ENCODE data around the gene TEAD4. TPM values are rescaled to one million over a fixed set of nuclear protein-coding genes. Genes with fewer than 3 reads are reported as not detected.
A peak's percentile ranks its signal among the peaks of the same experiment; 100 is the strongest.

Gene TEAD4
- polyA plus RNA-seq (ENCODE audit: insufficient read length in 4 of 4): 10 to 100 TPM; 16.9 to 23.7 (median 18.7) TPM

DNA sequence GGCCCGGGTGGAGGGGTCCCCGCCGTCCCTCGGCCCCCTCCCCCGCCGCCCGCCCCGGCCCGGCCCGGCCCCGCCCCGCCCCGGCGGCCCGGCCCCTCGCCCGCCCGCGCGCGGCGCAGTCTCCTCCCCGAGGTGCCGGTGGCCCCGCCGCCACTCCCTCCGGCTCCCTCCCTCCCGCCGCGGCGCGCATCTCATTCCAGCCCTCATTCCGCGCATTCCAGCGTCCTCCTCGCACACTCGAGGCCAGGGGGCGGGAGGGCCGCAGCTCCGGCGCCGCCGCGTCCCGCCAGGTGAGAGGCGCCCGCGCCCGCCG lies at the start of gene TEAD4:
TEAD4 (plus strand) TSS at position 206 of the 313 bp plus-strand sequence.
- peak in 3 of 4 donors; percentile 54 to 70 (median 60) for DNase-seq (ENCODE audit: low read depth in 4 of 4, low spot score in 3 of 4)

DNA sequence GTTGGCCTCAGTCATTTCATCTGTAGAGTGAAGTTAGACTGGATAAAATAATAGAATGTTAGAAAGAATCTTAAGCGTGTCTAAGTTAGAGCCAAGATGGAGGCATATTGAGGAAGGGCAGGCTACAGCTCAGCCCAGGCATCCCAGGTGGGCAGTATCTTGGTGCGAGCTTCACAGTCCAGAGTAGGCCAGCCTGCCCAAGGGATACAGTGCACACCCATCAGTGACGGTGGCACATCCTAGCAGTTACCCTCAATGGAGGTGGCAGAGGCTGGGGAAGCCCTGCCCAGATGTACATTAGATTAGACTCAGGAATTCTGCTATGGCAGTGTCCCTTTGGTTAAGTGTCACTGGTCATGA lies 47.0 kb upstream of the TEAD4 start:
- no peak for DNase-seq (ENCODE audit: low read depth in 4 of 4, low spot score in 3 of 4)

DNA sequence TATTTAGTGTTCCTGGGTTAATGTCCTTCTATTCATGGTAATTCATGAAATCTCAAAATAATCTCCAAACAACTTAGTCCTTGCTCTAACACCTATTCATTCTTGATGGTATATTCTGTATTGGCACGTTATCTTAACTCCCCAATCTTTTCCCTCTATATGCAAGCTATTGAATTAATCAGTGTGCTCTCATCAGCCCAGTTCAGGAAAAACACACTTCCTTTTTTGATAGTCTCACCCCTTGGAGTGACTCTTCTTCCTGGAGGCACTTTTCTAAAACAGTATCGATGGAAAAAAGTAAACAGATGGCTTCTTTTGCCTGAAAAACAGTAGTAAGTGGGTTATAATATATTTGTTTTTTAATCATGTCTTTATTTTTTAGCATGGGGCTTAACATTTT lies 39.9 kb upstream of the TEAD4 start:
- DNase-seq (ENCODE audit: low read depth in 4 of 4, low spot score in 3 of 4): no peak

DNA sequence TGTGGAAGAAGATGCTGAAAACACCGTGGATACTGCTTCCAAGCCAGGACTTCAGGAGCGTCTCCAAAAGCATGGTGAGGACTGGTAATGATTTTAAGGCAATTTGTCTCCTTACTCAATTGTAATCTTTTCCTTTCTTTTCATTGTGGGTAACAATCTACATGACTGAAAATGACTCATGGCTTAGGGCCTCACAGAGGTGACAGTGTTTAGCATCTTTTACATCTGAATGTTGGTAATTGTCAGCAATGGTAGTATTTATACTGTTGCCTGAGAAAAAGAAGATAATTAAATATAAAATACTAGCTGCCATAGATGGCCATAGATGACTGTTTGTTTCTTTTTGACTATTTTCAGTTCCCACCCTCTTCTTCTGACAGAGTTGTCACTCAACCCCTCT lies 36.9 kb upstream of the TEAD4 start:
- no peak for DNase-seq (ENCODE audit: low read depth in 4 of 4, low spot score in 3 of 4)

DNA sequence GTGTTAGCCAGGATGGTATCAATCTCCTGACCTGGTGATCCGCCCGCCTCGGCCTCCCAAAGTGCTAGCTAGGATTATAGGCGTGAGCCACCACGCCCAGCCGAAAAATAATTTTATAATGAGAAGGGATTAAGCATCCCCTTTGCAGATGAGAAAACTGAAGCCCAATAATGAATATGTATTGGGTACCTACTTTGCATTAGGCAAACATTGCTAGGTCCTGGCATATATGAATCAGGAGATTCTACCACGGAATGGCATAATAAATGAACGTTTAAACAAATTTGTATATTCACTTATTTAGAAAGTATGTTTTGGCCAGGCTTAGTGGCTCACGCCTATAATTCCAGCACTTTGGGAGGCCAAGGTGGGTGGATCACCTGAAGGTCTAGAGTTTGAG lies 36.1 kb upstream of the TEAD4 start:
- DNase-seq (ENCODE audit: low read depth in 4 of 4, low spot score in 3 of 4): no peak

DNA sequence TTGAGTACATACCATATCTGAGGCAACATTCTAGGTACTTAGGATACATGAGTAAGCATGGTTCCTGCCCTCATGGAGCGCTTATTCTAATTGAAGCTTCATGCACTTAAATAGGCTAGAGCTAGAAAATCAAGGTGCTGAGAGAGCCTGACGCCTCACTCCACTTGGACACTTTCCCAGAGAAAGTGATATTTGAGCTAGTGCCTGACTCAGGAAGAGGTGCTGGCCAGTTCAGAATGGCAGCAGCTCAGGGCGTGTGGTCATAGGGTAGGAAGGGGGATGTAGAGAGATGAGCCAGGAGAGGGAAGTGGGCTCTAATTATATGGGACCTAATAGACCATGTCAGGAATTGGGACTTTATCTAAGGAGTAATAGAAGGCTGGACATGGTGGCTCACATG lies 35.2 kb upstream of the TEAD4 start:
- no peak for DNase-seq (ENCODE audit: low read depth in 4 of 4, low spot score in 3 of 4)

DNA sequence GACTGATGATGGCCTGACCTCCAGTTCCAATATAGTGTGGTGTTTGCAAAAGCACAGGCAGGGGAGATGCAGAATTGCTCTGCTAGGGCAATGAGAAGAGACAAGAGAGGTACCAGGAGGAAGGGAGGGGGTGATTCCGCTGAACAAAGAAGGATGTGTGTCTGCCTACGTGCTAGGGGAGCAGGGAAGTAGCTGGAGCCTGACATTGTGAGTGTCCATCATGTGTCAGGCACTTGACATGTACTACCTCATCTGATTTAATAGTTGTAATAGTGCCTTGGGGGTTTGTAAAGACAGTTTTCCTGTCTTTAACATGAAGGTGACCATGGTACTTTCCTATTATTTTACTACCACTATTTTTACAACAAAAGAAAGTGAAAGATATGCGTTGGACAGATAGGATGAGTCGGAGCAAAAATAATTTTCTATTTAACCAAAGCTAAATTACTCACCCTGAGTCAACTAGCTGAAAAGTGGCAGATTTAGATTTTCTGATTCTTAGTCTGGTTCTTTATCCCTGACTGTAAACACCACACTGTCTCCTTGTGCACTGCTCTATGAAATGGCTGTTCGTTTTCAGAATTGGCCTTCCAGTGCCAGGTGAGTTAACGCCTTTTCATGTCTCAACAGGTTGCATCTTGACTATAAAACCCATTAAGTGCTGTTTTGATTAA lies 33.7 kb upstream of the TEAD4 start:
- no peak for DNase-seq (ENCODE audit: low read depth in 4 of 4, low spot score in 3 of 4)

DNA sequence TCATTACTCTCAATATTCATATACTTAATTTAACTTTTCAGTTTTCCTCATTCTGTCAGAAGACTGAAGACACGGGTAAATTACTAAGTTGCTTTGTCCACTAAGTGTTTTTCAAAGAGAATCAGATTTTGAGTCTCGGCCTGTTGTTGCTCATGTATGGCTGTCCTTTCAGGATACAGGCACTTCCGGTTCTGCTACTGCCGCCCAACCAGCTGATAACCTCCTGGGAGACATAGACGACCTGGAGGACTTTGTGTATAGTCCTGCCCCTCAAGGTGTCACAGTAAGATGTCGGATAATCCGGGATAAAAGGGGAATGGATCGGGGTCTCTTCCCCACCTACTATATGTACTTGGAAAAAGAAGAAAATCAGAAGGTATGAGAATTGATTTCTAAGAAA lies 28.3 kb upstream of the TEAD4 start:
- no peak for DNase-seq (ENCODE audit: low read depth in 4 of 4, low spot score in 3 of 4)

DNA sequence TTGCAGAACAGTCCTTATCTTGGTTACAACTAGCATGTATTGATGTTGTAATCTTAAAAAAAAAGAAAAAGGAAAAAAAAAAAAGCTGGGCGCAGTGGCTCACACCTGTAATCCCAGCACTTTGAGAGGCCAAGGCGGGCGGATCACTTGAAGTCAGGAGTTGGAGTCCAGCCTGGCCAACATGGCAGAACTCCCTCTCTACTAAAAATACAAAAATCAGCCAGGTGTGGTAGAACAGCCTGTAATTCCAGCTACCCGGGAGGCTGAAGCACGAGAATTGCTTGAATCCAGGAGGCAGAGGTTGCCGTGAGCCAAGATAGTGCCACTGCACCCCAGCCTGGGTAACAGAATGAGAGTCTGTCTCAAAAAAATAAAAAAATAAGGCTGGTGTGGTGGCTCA lies 25.6 kb upstream of the TEAD4 start:
- DNase-seq (ENCODE audit: low read depth in 4 of 4, low spot score in 3 of 4): no peak

DNA sequence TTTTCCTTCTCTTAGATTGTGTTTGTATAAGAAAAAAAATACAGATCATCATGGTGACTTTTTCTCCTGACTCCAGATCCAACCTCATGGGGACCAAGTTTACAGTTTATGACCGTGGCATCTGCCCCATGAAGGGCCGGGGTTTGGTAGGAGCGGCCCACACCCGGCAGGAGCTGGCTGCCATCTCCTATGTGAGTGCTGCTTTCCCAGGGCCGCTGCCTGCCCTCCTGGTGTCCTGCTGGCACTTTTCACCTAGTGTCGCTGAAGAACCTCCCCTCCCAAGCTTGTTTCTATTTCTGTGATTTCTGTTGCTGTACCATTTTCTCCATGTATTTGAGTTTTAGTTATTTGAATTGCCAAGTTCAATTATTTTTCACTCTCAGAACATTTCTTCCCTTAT lies 24.8 kb upstream of the TEAD4 start:
- DNase-seq (ENCODE audit: low read depth in 4 of 4, low spot score in 3 of 4): no peak

DNA sequence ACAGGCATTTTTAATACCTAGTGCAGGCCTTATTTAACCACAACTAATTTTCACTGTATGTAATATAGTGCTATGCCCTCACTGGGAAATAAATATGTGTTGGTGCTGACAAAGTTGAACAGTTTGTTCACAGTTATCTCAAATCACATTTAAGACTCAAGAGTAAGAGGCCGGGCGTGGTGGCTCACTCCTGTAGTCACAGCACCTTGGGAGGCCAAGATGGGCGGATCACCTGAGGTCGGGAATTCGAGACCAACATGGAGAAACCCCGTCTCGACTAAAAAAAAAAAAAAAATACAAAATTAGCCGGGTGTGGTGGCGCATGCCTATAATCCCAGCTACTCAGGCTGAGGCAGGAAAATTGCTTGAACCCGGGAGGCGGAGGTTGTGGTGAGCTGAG lies 22.9 kb upstream of the TEAD4 start:
- no peak for DNase-seq (ENCODE audit: low read depth in 4 of 4, low spot score in 3 of 4)

DNA sequence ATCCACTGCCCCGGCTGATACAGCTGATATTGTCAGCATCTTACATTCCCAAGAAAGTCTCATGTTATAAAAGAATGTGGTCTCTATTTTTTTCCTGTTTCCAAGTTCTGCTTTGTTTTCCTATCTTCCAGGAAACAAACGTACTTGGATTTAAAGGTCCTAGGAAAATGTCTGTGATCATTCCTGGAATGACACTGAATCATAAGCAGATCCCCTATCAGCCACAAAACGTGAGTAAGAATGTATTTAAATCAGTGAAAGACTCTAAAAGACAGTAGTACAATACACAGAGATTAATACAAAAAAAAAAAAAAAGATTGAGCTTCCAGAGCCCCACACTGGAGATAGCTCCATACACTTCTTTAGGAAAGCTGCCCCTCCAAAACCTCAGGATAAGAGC lies 21.7 kb upstream of the TEAD4 start:
- no peak for DNase-seq (ENCODE audit: low read depth in 4 of 4, low spot score in 3 of 4)

DNA sequence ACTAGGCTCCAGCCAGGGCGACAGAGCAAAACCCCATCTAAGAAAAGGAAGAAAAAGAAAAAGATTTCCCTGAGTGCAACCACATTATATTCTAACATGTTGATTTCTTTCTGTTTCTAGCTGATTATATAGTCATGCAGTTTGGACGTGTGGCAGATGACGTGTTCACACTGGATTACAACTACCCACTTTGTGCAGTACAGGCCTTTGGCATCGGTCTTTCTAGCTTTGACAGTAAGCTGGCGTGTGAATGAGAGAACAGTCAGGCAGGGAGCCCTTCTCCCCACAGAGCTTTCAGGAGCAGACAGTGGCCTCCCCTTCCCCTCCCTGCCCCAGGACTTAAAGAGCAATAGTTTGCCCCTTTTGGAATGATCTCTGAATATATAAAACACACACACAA lies 20.0 kb upstream of the TEAD4 start:
- no peak for DNase-seq (ENCODE audit: low read depth in 4 of 4, low spot score in 3 of 4)

DNA sequence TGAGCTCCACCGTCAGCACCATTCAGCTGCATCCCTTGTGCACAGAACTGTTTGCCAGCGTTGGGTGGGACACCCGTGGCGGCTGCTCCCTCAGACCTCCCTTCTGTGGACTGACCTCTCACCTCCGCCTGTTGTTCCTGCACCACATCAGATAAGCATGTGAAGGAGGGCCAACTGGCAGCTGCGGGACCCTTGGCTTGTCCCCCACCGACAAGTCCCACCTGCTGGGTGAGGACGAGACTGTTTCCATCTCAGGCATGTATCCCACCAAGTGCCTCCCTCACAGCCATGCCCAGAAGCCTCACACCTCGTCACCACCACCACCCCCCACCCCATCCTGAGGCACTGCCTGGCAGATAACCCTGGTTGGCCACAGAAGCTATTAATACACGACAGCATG lies 18.6 kb upstream of the TEAD4 start:
- no peak for DNase-seq (ENCODE audit: low read depth in 4 of 4, low spot score in 3 of 4)

DNA sequence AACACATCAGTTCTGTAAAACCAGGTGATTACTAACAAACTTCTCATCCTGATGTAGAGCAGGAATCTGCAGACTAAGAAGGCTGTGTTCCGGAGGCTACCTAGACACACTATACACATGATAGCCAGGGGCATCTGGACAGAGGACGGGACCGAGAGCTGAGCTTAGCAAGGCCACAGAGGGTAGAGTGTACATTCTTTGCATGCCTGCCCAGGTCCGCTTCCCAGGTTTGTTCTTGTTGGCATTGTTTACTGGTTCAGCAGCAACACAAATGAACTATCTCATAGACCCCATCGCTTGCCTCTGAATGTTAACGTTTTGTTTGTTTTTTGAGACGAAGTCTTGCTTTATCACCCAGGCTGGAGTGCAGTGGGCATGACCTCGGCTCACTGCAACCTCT lies 17.7 kb upstream of the TEAD4 start:
- no peak for DNase-seq (ENCODE audit: low read depth in 4 of 4, low spot score in 3 of 4)

DNA sequence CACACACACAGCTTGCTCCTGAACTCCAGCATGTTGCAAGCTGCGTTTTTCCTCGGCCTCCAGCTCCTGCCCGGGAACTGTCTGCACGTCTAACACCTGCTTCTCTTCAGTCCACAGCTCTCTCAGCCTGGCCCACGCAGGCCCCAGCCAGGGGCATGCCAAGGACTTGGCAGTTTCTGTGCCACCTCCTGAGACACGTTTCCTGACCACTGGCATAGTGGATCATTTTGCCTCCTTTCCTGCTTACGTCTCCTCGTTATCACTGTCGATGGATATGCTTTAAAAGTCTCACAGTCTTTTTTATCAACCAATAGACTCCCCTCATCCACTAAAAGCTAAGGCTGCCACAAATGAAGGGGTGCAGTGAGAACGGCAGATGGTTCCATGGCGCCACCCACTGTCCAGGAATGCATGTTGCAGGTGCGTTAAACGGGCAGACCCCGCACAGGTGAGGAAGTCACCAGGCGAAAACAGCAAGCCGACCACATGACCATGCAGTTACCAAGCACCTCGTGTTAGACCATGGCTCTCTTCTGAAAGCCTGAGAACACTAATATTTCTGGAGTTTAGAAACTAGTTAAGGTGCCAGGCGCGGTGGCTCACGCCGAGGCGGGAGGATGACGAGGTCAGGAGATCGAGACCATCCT lies 14.7 kb upstream of the TEAD4 start:
- peak in 2 of 4 donors; percentile 20 to 47 for DNase-seq (ENCODE audit: low read depth in 4 of 4, low spot score in 3 of 4)

DNA sequence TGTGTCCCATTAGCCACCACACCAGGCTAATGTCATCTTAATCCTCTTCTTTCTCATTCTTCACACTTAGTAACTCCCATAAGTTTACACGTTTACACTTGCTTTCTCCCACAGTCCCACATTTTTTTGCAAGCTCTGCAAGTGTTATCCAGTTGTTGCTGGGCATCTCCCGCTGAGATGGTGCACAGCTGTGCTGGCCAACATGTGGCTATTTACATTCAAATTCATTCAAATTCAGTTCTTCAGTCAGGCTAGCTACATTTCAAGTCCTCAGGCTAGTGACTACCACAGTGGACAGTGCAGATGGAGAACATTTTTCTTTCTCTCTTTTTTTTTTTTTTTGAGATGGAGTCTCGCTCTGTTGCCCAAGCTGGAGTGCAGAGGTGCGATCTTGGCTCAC lies 9.8 kb upstream of the TEAD4 start:
- no peak for DNase-seq (ENCODE audit: low read depth in 4 of 4, low spot score in 3 of 4)

DNA sequence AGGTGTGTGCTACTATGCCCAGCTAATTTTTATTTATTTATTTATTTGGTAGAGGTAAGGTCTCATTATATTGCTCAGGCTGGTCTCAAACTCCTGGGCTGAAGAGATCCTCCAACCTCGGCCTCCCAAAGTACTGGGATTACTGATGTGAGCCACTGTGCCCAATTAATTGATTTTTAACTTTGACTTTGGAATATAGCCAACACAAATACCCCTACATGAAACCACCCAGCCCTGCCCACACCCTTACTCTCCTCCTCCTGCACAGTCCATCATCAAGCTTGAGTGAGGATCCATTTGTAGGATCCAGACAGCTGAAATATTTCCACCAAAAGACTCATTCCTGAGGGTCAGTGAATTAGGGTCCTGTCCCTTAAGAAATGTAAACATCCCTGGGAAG lies 3.3 kb upstream of the TEAD4 start:
- DNase-seq (ENCODE audit: low read depth in 4 of 4, low spot score in 3 of 4): no peak

DNA sequence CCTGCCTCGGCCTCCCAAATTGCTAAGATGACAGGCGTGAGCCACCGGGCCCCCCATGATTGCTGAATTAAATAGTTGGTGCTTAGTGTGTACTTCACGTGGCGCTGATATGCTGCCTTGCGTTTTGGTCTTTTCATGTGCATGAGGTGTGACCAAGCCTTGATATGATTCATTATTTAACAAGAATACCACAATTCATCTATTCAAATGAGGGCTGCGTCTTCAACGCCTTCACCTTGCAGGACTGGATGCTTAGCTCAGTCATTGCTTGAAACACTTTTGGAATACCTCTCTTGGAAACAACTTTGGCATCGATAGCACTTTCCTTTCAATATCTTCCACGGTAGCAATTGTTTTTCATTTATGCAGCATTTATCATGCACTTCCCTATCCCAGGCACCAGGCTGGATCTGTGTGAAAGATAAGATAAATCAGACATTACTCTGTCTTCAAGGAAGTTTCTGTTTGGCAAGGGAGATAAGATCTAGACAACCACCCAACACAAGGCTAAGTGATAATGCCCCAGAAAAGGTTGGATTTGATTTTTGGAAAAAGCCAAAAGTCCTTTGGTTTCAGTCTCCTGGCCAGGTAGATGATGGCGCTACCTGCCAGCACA lies 1.3 kb upstream of the TEAD4 start:
- no peak for DNase-seq (ENCODE audit: low read depth in 4 of 4, low spot score in 3 of 4)

DNA sequence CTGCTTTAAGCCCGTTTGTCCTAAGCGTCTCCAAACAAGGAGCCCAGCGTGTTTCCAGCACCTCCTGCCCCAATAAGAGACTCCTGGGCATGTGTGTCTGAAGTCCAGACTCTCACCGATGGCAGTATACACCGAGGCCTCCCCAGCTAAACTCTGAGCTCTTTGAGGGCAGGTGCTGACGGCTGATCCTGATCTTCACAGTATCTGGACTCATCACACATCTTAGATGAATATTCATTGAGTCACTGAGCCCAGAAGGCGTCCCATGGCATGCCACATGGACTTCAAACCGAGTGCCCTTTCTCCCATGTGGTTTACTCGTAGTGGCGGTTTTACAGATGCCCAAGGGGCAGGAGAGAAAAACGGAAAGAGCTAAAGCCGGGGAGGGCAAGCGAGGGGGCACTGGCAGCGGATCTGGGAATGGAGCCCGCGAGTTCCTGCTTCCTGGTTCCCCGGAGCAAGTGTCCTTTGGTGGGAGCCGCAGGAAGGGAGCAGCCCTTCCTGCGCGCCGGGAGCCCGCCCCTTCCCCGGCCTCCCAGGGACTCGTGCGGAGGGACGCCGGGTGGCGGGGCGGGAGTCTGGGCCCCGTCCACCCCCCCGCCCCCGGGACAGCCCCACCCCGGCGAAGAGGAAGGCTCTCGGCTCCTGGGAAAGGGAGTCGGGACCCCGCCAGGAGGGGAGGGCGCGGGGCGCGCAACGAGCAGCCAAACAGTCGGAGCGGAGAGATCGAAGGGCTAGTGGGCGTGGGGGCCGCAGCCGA lies 585 bp upstream of the TEAD4 start:
- DNase-seq (ENCODE audit: low read depth in 4 of 4, low spot score in 3 of 4): peak in 2 of 4 donors; percentile 20 to 35

DNA sequence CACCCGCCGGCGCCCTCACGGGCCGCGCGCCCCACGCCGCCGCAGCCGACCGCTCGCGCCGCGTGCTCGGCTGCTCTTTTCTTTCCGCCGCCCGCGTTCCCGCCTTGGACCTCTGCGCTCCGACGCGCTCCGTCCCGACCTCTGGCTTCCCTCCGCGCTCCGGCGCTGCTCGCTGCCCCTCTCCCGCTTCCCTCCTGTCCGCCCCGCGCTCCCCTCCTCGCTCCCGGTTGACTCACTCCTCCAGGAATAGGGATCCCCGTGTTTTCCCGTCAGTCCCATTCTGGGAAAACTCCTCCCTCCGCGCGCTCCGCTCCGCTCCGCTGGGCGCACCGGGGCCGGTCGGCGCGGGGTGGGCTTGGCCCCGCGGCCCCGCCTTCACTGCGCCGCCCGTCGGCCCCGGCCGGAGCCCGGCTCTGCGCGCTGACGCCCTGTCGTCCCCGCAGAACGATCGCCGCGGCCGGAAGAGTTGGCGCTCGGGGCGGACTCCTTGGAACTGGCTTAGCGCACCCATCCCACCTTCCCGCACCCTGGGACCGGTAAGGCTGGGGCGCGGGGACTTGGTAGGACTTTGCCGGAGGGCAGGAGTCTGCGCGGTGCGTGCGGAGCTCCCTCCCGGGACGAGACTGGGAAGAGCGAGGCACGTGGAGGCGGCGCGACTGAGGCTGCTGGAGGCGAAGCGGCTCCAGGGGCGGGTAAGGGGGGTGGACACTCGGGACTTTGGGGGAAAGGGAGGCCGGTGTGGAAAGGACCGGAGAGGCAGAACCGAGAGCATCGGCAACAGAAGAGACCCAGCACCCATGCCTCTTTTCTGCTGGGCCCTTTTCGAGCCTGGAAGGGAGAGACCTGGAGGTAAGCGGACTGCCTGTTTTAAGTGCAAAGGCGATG lies 550 bp downstream of the TEAD4 start:
- DNase-seq (ENCODE audit: low read depth in 4 of 4, low spot score in 3 of 4): peak in 1 of 4 donors; percentile 32
